GM12875 (cell line): ENCODE measurements around the gene SORCS3.
"Not testable (repeated sequence)": the region's sequence is repeated elsewhere in the genome, so short reads cannot be mapped to it uniquely, and the experiment has no call there.

Experiments
- H3K4me3 ChIP-seq: one replicate; pipeline ENCODE4 v1.5.1; 2011; ENCODE audit warnings: low read depth, low read length, control low read depth
- TF ChIP-seq, protein P1 (sequence below): IDR thresholded peaks from 2 replicates; pipeline ENCODE4 v1.5.1; 2011; ENCODE audit warnings: low read depth, mild to moderate bottlenecking, control low read depth, inconsistent platforms, low read length, moderate library complexity, borderline replicate concordance; ENCODE audit not compliant: insufficient read depth

Gene SORCS3

DNA sequence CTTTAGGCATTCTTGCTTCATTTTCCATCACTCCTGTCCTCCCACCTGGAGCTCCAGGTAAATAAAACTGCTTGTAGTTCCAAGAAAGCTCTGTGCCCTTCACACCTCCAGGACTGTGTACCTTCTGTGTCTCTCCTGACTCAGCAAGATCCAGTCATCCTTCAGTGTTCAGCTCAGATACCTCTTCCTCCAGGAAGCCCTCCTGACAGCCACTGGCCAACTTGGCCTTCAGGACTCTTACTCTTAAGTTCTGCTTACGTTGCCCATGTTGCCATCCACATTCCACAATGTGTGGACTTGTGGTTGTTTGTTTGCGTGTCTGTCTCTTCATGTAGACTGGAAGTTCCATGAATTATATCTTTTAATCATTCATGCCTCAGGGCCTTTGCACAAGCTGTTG is 48.0 kb downstream of the SORCS3 start:
- TF ChIP-seq, protein P1, sequence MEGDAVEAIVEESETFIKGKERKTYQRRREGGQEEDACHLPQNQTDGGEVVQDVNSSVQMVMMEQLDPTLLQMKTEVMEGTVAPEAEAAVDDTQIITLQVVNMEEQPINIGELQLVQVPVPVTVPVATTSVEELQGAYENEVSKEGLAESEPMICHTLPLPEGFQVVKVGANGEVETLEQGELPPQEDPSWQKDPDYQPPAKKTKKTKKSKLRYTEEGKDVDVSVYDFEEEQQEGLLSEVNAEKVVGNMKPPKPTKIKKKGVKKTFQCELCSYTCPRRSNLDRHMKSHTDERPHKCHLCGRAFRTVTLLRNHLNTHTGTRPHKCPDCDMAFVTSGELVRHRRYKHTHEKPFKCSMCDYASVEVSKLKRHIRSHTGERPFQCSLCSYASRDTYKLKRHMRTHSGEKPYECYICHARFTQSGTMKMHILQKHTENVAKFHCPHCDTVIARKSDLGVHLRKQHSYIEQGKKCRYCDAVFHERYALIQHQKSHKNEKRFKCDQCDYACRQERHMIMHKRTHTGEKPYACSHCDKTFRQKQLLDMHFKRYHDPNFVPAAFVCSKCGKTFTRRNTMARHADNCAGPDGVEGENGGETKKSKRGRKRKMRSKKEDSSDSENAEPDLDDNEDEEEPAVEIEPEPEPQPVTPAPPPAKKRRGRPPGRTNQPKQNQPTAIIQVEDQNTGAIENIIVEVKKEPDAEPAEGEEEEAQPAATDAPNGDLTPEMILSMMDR, result no peak
- no peak overlapping the region for H3K4me3 ChIP-seq

DNA sequence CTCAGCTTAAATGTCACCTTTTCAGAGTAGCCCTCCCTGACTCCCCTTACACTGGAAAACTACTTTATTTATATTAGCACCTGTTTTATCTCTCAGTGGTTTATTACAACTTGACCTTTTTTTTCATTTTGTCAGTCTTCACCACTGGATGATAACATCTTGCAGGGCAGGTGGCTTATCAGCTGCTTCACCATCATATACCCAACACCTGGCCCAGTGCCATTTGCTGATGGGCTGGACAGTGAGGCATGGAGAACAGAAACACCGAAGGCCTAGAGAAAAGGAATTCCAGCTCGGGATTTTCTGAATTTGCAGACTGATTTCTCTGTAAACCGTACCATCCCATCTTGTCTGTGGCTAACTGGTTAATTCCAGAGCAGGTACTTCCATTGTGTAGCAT is 48.5 kb downstream of the SORCS3 start:
- H3K4me3 ChIP-seq, result no peak overlapping the region

DNA sequence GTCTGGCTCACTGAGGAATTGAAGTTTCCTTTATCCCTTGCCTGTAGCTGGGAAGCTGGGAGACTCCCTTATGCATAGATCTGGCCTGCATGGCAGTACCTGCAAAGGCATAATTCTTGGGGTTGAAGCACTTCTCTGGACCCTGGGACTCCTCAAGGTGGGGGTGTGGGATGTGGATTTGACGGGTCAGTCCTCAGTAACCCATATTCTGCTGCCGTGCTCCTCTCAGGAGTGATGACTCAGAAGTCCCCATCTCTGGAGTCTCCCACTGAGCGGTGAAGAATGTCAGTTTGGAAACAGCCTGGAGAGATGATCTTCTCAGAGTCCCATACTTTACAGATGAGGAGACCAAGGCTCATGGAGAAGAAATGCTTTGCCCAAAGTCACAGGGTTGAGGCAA is 49.0 kb downstream of the SORCS3 start:
- TF ChIP-seq, protein P1, result no peak

More for the DNA sequence above, 48.5 kb downstream of the SORCS3 start:
- TF ChIP-seq, protein P1, result no peak

DNA sequence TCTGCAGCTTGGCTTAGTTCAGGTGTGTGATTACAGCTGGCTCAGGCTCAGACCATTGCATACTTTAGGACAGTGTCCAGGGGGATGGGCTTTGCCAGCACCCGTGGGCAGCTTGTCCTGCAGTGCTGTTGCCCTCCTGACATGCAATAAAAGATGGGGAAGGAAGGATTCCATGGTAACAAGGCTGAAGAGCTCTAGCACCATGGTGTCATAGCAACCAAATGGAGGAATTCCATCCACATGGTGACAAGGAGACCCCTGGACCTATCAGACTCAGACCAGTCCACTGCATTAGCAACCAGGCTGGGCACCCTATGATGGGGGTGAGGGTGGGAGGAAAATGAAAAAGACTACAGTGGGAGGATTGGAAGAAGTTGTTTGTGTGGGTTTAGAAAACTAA is 49.9 kb downstream of the SORCS3 start:
- TF ChIP-seq, protein P1, result no peak
- no peak overlapping the region for H3K4me3 ChIP-seq

More for the DNA sequence above, 49.0 kb downstream of the SORCS3 start:
- no peak overlapping the region for H3K4me3 ChIP-seq

DNA sequence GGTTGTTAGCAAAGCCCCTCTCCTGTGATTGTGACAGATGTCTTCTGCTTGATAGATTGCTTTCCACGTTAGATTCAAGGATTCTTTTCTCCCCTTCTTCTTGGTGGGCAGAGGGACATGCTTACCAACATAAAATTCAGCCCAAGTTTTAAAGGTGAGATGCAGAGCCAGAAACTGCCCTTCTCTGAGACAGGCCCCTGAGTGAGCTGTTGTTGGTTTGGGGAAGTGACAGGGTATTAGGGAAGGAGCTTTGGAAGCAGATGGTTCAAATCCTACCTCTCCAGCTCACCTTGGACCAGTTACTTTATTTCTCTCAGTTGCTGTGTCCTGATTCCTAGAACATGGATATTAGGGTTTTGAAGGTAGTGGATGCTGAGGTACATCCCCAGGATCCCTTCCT is 53.0 kb downstream of the SORCS3 start:
- no peak overlapping the region for H3K4me3 ChIP-seq
- TF ChIP-seq, protein P1, result no peak

DNA sequence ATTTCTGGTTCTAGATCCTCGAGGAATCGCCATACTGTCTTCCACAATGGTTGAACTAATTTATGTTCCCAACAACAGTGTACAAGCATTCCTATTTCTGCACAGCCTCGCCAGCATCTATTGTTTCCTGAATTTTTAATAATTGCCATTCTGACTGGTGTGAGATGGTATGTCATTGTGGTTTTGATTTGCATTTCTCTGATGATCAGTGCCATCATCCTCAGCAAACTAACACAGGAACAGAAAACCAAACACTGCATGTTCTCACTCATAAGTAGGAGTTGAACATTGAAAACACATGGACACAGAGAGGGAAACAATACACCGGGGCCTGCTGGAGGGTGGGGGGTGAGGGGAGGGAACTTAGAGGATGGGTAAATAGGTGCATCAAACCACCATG is 62.2 kb downstream of the SORCS3 start:
- H3K4me3 ChIP-seq, result not testable (repeated sequence)

DNA sequence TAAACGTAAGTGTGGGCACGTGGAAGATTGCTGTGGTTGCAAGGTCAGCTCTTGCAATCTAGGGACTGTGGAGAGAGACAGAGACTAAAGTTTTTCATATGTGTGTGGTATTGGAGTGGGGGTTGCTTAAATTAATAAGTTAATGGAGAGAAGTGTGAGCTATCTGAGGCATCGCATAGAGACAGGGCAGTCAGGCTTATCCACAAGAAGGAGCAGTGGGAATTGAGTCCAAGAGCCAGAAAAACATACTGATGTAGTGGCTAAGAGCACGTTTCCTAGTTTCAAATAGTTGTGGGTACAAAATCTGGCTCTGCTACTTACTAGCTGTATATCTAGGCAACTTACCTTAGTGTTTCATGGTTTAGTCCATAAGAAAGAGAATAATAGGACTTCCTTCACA is 65.8 kb downstream of the SORCS3 start:
- H3K4me3 ChIP-seq, result no peak overlapping the region
- TF ChIP-seq, protein P1, result no peak
